H1 (cell line): ENCODE data around the gene SHISAL1. TPM values are rescaled to one million over a fixed set of nuclear protein-coding genes. Genes with fewer than 3 reads are reported as not detected.

Experiments
- CTCF ChIA-PET: fragments of 300-600 bp; sonication (Branson Sonifier 250); formaldehyde crosslinking; loops from one replicate; lab custom pipeline; 2021; ENCODE audit not compliant: partially characterized antibody; lab: Charles Lee
- POLR2A ChIA-PET: fragments of 300-600 bp; sonication (Branson Sonifier 250); formaldehyde crosslinking; loops from one replicate; lab custom pipeline; 2021; ENCODE audit warnings: inconsistent platforms; ENCODE audit not compliant: partially characterized antibody; lab: Charles Lee
- DNase-seq, 2 experiments: peaks; one replicate each; pipeline versions ENCODE4 v3.0.0 to v3.0.0-alpha.2; 2010 to 2022; ENCODE audit warnings: low spot score in 2 of 2, low read depth in 1 of 2, mixed read lengths in 1 of 2
- FAIRE-seq: peaks from 2 replicates; lab custom pipeline; 2011; peaks lifted over from hg19 to GRCh38; lab: Jason Lieb, UNC
- H2AFZ ChIP-seq: 2 replicates; pipeline ENCODE4 v1.8.1; 2012; ENCODE audit warnings: low read length, inconsistent platforms
- H2AK5ac ChIP-seq: 2 replicates; pipeline ENCODE4 v1.6.1; 2013; ENCODE audit warnings: low read depth, low read length
- H2BK120ac ChIP-seq: replicated peaks from 2 replicates; pipeline ENCODE3; 2013; ENCODE audit warnings: low read depth, low read length, inconsistent platforms
- H2BK12ac ChIP-seq: 2 replicates; pipeline ENCODE4 v1.6.1; 2013; ENCODE audit warnings: low read depth, low read length
- H2BK15ac ChIP-seq: 2 replicates; pipeline ENCODE4 v1.6.1; 2013; ENCODE audit warnings: low read length
- H2BK20ac ChIP-seq: 2 replicates; pipeline ENCODE4 v1.6.1; 2013; ENCODE audit warnings: low read length
- H2BK5ac ChIP-seq: 2 replicates; pipeline ENCODE4 v1.6.1; 2013; ENCODE audit warnings: low read depth, low read length
- H3K14ac ChIP-seq: 2 replicates; pipeline ENCODE4 v1.6.1; 2013; ENCODE audit warnings: inconsistent platforms; ENCODE audit not compliant: insufficient read length
- H3K18ac ChIP-seq: 2 replicates; pipeline ENCODE4 v1.6.1; 2013; ENCODE audit warnings: low read length; ENCODE audit errors: extremely low read depth
- H3K23ac ChIP-seq: 2 replicates; pipeline ENCODE4 v1.6.1; 2013; ENCODE audit warnings: inconsistent platforms; ENCODE audit not compliant: insufficient read length
- H3K23me2 ChIP-seq: 2 replicates; pipeline ENCODE4 v1.6.1; 2013; ENCODE audit warnings: low read depth, low read length
- H3K27ac ChIP-seq: 2 replicates; pipeline ENCODE4 v1.6.1; 2011; ENCODE audit warnings: low read depth, low read length, inconsistent platforms
- H3K27me3 ChIP-seq, 4 experiments: replicated peaks in 1 of 4; 1 replicate in 1 of 4; 2 replicates in 3 of 4; pipeline versions ENCODE4 v1.6.1 to v1.8.1; 2011 to 2013; ENCODE audit warnings: low read length in 3 of 4, mild to moderate bottlenecking in 3 of 4, inconsistent platforms in 2 of 4, mixed read lengths in 2 of 4, moderate library complexity in 1 of 4; ENCODE audit not compliant: control insufficient read depth in 3 of 4, insufficient read depth in 3 of 4; ENCODE audit errors: extremely low read depth in 1 of 4
- H3K36me3 ChIP-seq, 4 experiments: 2 replicates each; pipeline versions ENCODE4 v1.6.1 to v1.8.1; 2011 to 2013; ENCODE audit warnings: mild to moderate bottlenecking in 4 of 4, low read length in 3 of 4, moderate library complexity in 2 of 4, control low read depth in 1 of 4, inconsistent platforms in 1 of 4; ENCODE audit not compliant: insufficient read depth in 4 of 4, control insufficient read depth in 2 of 4
- H3K4ac ChIP-seq: replicated peaks from 2 replicates; pipeline ENCODE3; 2013; ENCODE audit warnings: low read length, low read depth, mixed read lengths, inconsistent platforms; ENCODE audit not compliant: insufficient read length
- H3K4me1 ChIP-seq, 4 experiments: replicated peaks in 1 of 4; 1 replicate in 1 of 4; 2 replicates in 3 of 4; pipeline versions ENCODE4 v1.6.1 to v1.8.1; 2011 to 2013; ENCODE audit warnings: low read length in 3 of 4, inconsistent platforms in 2 of 4, mixed read lengths in 1 of 4; ENCODE audit not compliant: insufficient read depth in 4 of 4, control insufficient read depth in 3 of 4
- H3K4me2 ChIP-seq, 2 experiments: 2 replicates each; pipeline versions ENCODE4 v1.6.1 to v1.8.1; 2011 to 2013; ENCODE audit warnings: low read depth in 2 of 2, low read length in 2 of 2, control low read depth in 1 of 2, inconsistent platforms in 1 of 2, mild to moderate bottlenecking in 1 of 2; ENCODE audit not compliant: insufficient read depth in 1 of 2
- H3K4me3 ChIP-seq, 4 experiments: fragments of 200-600, 300-600 bp in 1 of 4; sonication (generic), shearing (Covaris generic), sonication (Bioruptor Twin) in 1 of 4; 2 replicates each; pipeline versions ENCODE4 v1.5.1 to v1.8.1; 2011 to 2016; ENCODE audit warnings: low read length in 4 of 4, low read depth in 3 of 4, control low read depth in 2 of 4, inconsistent platforms in 2 of 4, mild to moderate bottlenecking in 2 of 4, mixed read lengths in 1 of 4, moderate library complexity in 1 of 4; ENCODE audit not compliant: insufficient read depth in 2 of 4; ENCODE audit errors: extremely low read depth in 1 of 4
- H3K56ac ChIP-seq: replicated peaks from 2 replicates; pipeline ENCODE3; 2013; ENCODE audit warnings: low read depth, mild to moderate bottlenecking, mixed read lengths, low read length, inconsistent platforms; ENCODE audit not compliant: insufficient read length
- H3K79me1 ChIP-seq: 2 replicates; pipeline ENCODE4 v1.6.1; 2013; ENCODE audit warnings: low read depth, low read length, control low read depth
- H3K79me2 ChIP-seq, 2 experiments: 2 replicates each; pipeline versions ENCODE4 v1.6.1 to v1.8.1; 2012 to 2013; ENCODE audit warnings: low read length in 2 of 2, mild to moderate bottlenecking in 2 of 2, inconsistent platforms in 1 of 2; ENCODE audit not compliant: insufficient read depth in 2 of 2, control insufficient read depth in 1 of 2
- H3K9ac ChIP-seq, 4 experiments: replicated peaks in 1 of 4; 1 replicate in 1 of 4; 2 replicates in 3 of 4; pipeline versions ENCODE4 v1.6.1 to v1.8.1; 2011 to 2013; ENCODE audit warnings: low read depth in 3 of 4, low read length in 3 of 4, control low read depth in 2 of 4, mild to moderate bottlenecking in 2 of 4, moderate library complexity in 2 of 4, inconsistent platforms in 1 of 4; ENCODE audit errors: extremely low read depth in 1 of 4
- H3K9me3 ChIP-seq, 2 experiments: 2 replicates each; pipeline versions ENCODE4 v1.6.1 to v1.8.1; 2012 to 2013; ENCODE audit warnings: mild to moderate bottlenecking in 2 of 2, moderate library complexity in 2 of 2, control low read depth in 1 of 2, inconsistent platforms in 1 of 2, low read depth in 1 of 2, low read length in 1 of 2, mixed read lengths in 1 of 2; ENCODE audit not compliant: insufficient read depth in 2 of 2
- H4K20me1 ChIP-seq, 2 experiments: replicated peaks in 1 of 2; 2 replicates each; pipeline versions ENCODE3 to v1.8.1; 2011 to 2013; ENCODE audit warnings: inconsistent platforms in 2 of 2, low read length in 2 of 2, mild to moderate bottlenecking in 1 of 2; ENCODE audit not compliant: insufficient read depth in 2 of 2, control insufficient read depth in 1 of 2
- H4K5ac ChIP-seq: 2 replicates; pipeline ENCODE4 v1.6.1; 2013; ENCODE audit warnings: low read length, low read depth, mixed read lengths, inconsistent platforms; ENCODE audit not compliant: insufficient read length
- H4K8ac ChIP-seq: 2 replicates; pipeline ENCODE4 v1.8.0; 2013; ENCODE audit warnings: mild to moderate bottlenecking, moderate library complexity, low read length, inconsistent platforms; ENCODE audit not compliant: insufficient read depth; ENCODE audit errors: extremely low read depth
- H4K91ac ChIP-seq: replicated peaks from 2 replicates; pipeline ENCODE3; 2013; ENCODE audit warnings: low read length, mixed read lengths, inconsistent platforms; ENCODE audit not compliant: insufficient read length
- POLR2A ChIP-seq, 2 experiments: IDR thresholded peaks; 1 replicate in 1 of 2; 2 replicates in 1 of 2; pipeline ENCODE4 v1.6.1; 2011; ENCODE audit warnings: low read depth in 2 of 2, low read length in 2 of 2, mild to moderate bottlenecking in 2 of 2; ENCODE audit errors: control extremely low read depth in 1 of 2
- WGBS, 2 experiments: shearing (Covaris generic) in 1 of 2; methylation state at CpG; one replicate each; pipeline versions ENCODE4 v1.1.6 to v1.1.7; 2013 to 2015; ENCODE audit warnings: low lambda C conversion rate in 2 of 2, mixed read lengths in 2 of 2, inconsistent platforms in 1 of 2, low coverage in 1 of 2, missing lambda C conversion rate in 1 of 2; ENCODE audit not compliant: insufficient replicate concordance in 2 of 2, insufficient coverage in 1 of 2, insufficient read length in 1 of 2; ENCODE audit errors: extremely low coverage in 1 of 2, missing lambda C conversion rate in 1 of 2; 5-methylcytosine and 5-hydroxymethylcytosine counted together
- polyA plus RNA-seq, 7 experiments: library from polyadenylated mRNA; depleted of rRNA in 3 of 7; stranded (reverse) in 5 of 7; unstranded in 2 of 7; fragments of >200 nt in 5 of 7; fragments of 200-250 nt in 2 of 7; gene quantifications; 1 replicate in 5 of 7; 2 replicates in 1 of 7; 4 replicates in 1 of 7; pipeline versions ENCODE4 v1.2.1 to v1.2.3, GENCODE V29; 2011 to 2013; ENCODE audit warnings: missing spikeins in 2 of 7, mixed read lengths in 2 of 7
- total RNA-seq: library from RNA; stranded (reverse); fragmentation: NEBNext Ultra II Directional; extraction: Animal tissue kit (Norgen Biotek cat#: 25700); gene quantifications from 2 replicates; pipeline ENCODE4 v1.2.1, GENCODE V29; 2021

SHISAL1 gene
- total and polyA plus RNA-seq, 2 of the 8 experiments (the other 6 are each of a cell fraction or from before 2014, with no cell fraction given) = 3.7 to 5.8 TPM

DNA sequence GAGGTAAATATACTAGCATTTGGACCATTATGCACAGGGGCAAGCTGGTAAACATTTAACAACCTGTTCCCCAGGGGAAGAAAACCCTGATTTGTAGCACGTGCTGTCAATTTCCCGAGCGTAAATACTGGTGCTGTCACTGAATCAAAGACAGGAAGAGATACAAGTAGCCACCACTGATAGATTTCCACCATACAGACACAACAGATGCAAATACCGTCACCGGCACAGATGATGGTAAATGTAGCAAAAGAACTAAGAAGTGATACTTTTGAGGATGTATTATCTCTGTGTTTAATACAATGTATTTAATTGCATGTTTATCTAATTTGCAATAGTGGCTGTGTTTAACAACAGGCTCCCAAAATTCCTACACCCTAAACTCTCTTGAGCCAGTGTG lies 39.6 kb downstream of the SHISAL1 start:
- DNase-seq (no peak), FAIRE-seq (no peak)
- no peak overlapping the region for H3K4ac ChIP-seq
- H3K27ac ChIP-seq = no peak overlapping the region
- POLR2A ChIA-PET = no interaction called here
- no peaks in the 10 kb centered on the region for H3K79me2 ChIP-seq
- no peak for TF ChIP-seq POLR2A (IDR thresholded peaks at IDR 0.05; ENCODE audit: control extremely low read depth in 1 of 2, low read depth in 2 of 2, low read length in 2 of 2)
- H3K18ac ChIP-seq = no peak overlapping the region
- no peaks in the 10 kb centered on the region for H3K79me1 ChIP-seq
- H3K36me3 ChIP-seq = no peaks in the 10 kb centered on the region
- no peaks in the 10 kb centered on the region for H3K27me3 ChIP-seq
- H2AK5ac ChIP-seq = no peak overlapping the region
- H3K23me2 ChIP-seq = peaks cover 6% of the 10 kb centered on the region; the same call in 1 of the 2 replicates
- H2AFZ ChIP-seq = no peak overlapping the region
- no peak overlapping the region for H3K23ac ChIP-seq
- H4K5ac ChIP-seq = no peak overlapping the region
- no peak overlapping the region for H2BK20ac ChIP-seq
- H3K56ac ChIP-seq = no peak overlapping the region
- CTCF ChIA-PET = interaction anchor here (1.6 kb wide), 1 partner anchor 84 kb away, joined by 3 read pairs; no protein-coding TSS in a partner anchor
- H4K8ac ChIP-seq = no peak overlapping the region
- H3K4me3 ChIP-seq = no peak overlapping the region
- no peak overlapping the region for H2BK120ac ChIP-seq
- H2BK5ac ChIP-seq = no peak overlapping the region
- H4K20me1 ChIP-seq = peaks cover 0 to 5% of the 10 kb centered on the region in 2 experiments
- no peak overlapping the region for H3K9ac ChIP-seq
- H3K14ac ChIP-seq = no peak overlapping the region
- H3K4me1 ChIP-seq = peaks cover 0 to 11% (median 6%) of the 10 kb centered on the region in 4 experiments; a peak in 6 of 7 replicates
- no peak overlapping the region for H2BK12ac ChIP-seq
- no peak overlapping the region for H2BK15ac ChIP-seq
- 93% methylated on average over 5 of the region's 5 CpGs; no CpG with 5 or more reads in 1 of the 2 experiments for WGBS, 2 experiments
- no peak overlapping the region for H4K91ac ChIP-seq
- H3K4me2 ChIP-seq = no peak overlapping the region
- H3K9me3 ChIP-seq = no peaks in the 10 kb centered on the region
